Endothelial cell of hepatic sinusoid (primary cell): ENCODE measurements around the gene SGMS1.
"Not testable (repeated sequence)": the region's sequence is repeated elsewhere in the genome, so short reads cannot be mapped to it uniquely, and the experiment has no call there.

Experiments
- in situ Hi-C: cut with HindIII; loops from 2 replicates; pipeline ENCODE4 v1.10.0; 2017; ENCODE audit warnings: low sequenced_read_pairs

SGMS1 gene

GRCh38 chr10:50387732-50388073 is 236.1 kb downstream of the SGMS1 start:
- in situ Hi-C loops = no loop called here

GRCh38 chr10:50387007-50387731 is 236.6 kb downstream of the SGMS1 start:
- in situ Hi-C loops = no loop called here

- in situ Hi-C loops = no loop called here
These were observed 238.1 kb downstream of the SGMS1 start for GRCh38 chr10:50385624-50386023.

GRCh38 chr10:50384898-50385297 is 238.9 kb downstream of the SGMS1 start:
- in situ Hi-C loops = no loop called here

GRCh38 chr10:50384238-50384637 is 239.5 kb downstream of the SGMS1 start:
- in situ Hi-C loops = no loop called here

GRCh38 chr10:50382576-50383023 is 241.2 kb downstream of the SGMS1 start:
- in situ Hi-C loops = no loop called here

GRCh38 chr10:50381642-50382041 is 242.1 kb downstream of the SGMS1 start:
- in situ Hi-C loops = no loop called here

GRCh38 chr10:50379616-50380015 is 244.1 kb downstream of the SGMS1 start:
- in situ Hi-C loops = no loop called here

GRCh38 chr10:50375745-50376144 is 248.0 kb downstream of the SGMS1 start:
- in situ Hi-C loops = no loop called here

- in situ Hi-C loops = no loop called here
These were observed 248.7 kb downstream of the SGMS1 start for GRCh38 chr10:50375051-50375452.

- in situ Hi-C loops = no loop called here
These were observed 249.8 kb downstream of the SGMS1 start for GRCh38 chr10:50373821-50374501.

GRCh38 chr10:50369931-50370330 is 253.8 kb downstream of the SGMS1 start:
- in situ Hi-C loops = no loop called here

- in situ Hi-C loops = no loop called here
These were observed 256.0 kb downstream of the SGMS1 start for GRCh38 chr10:50367732-50368131.

GRCh38 chr10:50366421-50366820 is 257.3 kb downstream of the SGMS1 start:
- in situ Hi-C loops = not testable (repeated sequence)

- in situ Hi-C loops = not testable (repeated sequence)
These were observed 259.0 kb downstream of the SGMS1 start for GRCh38 chr10:50364730-50365129.

GRCh38 chr10:50362547-50363125 is 261.1 kb downstream of the SGMS1 start:
- in situ Hi-C loops = no loop called here

- in situ Hi-C loops = no loop called here
These were observed 261.8 kb downstream of the SGMS1 start for GRCh38 chr10:50361946-50362345.

- in situ Hi-C loops = no loop called here
These were observed 263.5 kb downstream of the SGMS1 start for GRCh38 chr10:50360077-50360850.

- in situ Hi-C loops = no loop called here
These were observed 264.6 kb downstream of the SGMS1 start for GRCh38 chr10:50358925-50359687.

- in situ Hi-C loops = no loop called here
These were observed 265.3 kb downstream of the SGMS1 start for GRCh38 chr10:50358411-50358810.

GRCh38 chr10:50356481-50356832 is 267.3 kb downstream of the SGMS1 start:
- in situ Hi-C loops = not testable (repeated sequence)
